ENCODE data around the gene IKZF1.

IKZF1 gene

GRCh38 chr7:50418526-50419290 is 114.2 kb downstream of the IKZF1 start:
- Histone ChIP-seq H3K27me3 (ENCODE audit: insufficient read depth, low read depth, severe bottlenecking) (no peaks in the 10 kb centered on the region), H3K27ac (no peak overlapping the region), H3K9me3 (ENCODE audit: severe bottlenecking) (no peaks in the 10 kb centered on the region), H3K36me3 (no peaks in the 10 kb centered on the region), H3K4me3 (ENCODE audit: low read depth, low read length) (no peak overlapping the region)
- DNase-seq: no peak
- TF ChIP-seq CTCF (IDR thresholded peaks at IDR 0.05; ENCODE audit: low read depth, low read length): no peak

- Histone ChIP-seq H3K27me3 (ENCODE audit: insufficient read depth, low read depth, severe bottlenecking) (no peaks in the 10 kb centered on the region), H3K4me3 (ENCODE audit: low read depth, low read length) (no peak overlapping the region), H3K9me3 (ENCODE audit: severe bottlenecking) (no peaks in the 10 kb centered on the region), H3K36me3 (no peaks in the 10 kb centered on the region), H3K27ac (no peak overlapping the region)
- TF ChIP-seq CTCF (IDR thresholded peaks at IDR 0.05; ENCODE audit: low read depth, low read length): no peak
- DNase-seq: no peak
Observed at GRCh38 chr7:50421043-50421442, 116.5 kb downstream of the IKZF1 start.

- Histone ChIP-seq H3K27ac (no peak overlapping the region), H3K4me3 (ENCODE audit: low read depth, low read length) (no peak overlapping the region), H3K9me3 (ENCODE audit: severe bottlenecking) (no peaks in the 10 kb centered on the region), H3K36me3 (no peaks in the 10 kb centered on the region), H3K27me3 (ENCODE audit: insufficient read depth, low read depth, severe bottlenecking) (no peaks in the 10 kb centered on the region)
- no peak for TF ChIP-seq CTCF (IDR thresholded peaks at IDR 0.05; ENCODE audit: low read depth, low read length)
- no peak for DNase-seq
Observed at GRCh38 chr7:50422858-50423257, 118.3 kb downstream of the IKZF1 start.

- no peak overlapping the region for H3K27ac ChIP-seq
- no peaks in the 10 kb centered on the region for H3K27me3 ChIP-seq (ENCODE audit: insufficient read depth, low read depth, severe bottlenecking)
- no peaks in the 10 kb centered on the region for H3K36me3 ChIP-seq
- TF ChIP-seq CTCF (IDR thresholded peaks at IDR 0.05; ENCODE audit: low read depth, low read length): no peak
- DNase-seq: no peak
- H3K4me3 ChIP-seq (ENCODE audit: low read depth, low read length): no peak overlapping the region
- H3K9me3 ChIP-seq (ENCODE audit: severe bottlenecking): no peaks in the 10 kb centered on the region
Observed at GRCh38 chr7:50423860-50424259, 119.3 kb downstream of the IKZF1 start.

- DNase-seq: no peak
- Histone ChIP-seq H3K27ac (no peak overlapping the region), H3K36me3 (no peaks in the 10 kb centered on the region), H3K9me3 (ENCODE audit: severe bottlenecking) (no peaks in the 10 kb centered on the region), H3K4me3 (ENCODE audit: low read depth, low read length) (no peak overlapping the region), H3K27me3 (ENCODE audit: insufficient read depth, low read depth, severe bottlenecking) (no peaks in the 10 kb centered on the region)
- TF ChIP-seq CTCF (IDR thresholded peaks at IDR 0.05; ENCODE audit: low read depth, low read length): no peak
Observed at GRCh38 chr7:50425318-50425717, 120.8 kb downstream of the IKZF1 start.

All from WERI-Rb-1 (cell line).